ENCODE data around the gene TMEM232.
A peak's percentile ranks its signal among the peaks of the same experiment; 100 is the strongest.

Gene TMEM232

DNA sequence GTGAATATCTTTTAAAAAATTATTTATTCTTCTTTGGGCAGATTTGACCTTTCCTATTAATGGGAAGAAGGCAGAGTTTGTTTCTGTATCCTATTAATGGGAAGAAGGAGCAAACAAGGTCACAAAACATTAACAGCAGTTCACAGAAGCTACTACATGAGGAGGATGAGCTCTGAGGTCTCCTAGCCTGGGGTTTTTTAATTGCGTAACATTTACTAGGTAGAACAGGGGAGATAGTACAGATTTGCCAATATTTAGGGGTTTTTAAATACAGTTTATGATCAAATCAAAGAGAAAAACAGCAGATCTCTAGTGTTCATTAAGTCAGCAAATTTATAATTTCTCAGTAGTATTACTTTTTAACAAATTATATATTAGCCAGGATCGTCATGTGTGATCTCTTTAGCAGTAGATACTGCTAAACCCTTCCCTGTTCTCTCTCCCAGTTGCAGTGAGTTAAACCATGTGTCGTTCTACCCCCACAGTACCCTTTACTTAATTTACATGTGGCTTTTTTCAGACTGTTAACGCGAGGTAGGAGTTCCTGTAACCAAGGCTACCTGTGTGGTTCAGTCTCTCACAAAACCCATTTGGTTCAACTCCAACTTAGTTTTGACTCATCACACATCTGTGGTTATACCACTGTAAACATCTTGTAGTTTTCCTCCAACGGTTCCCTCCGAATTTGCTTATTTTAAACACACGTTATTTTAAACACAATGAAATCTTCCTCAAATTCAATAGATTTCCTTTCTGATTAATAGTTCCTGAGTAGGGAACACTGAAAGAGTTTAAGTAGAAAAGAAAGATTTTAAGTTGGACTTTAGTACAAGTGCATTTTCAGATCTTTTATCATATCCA, 25.7 kb upstream of the TMEM232 start:
- H3K27me3 ChIP-seq (ENCODE audit: control insufficient read depth, low read length), result no peaks in the 10 kb centered on the region
- H3K79me2 ChIP-seq (ENCODE audit: control insufficient read depth, low read length), result no peaks in the 10 kb centered on the region
- H3K4me2 ChIP-seq (ENCODE audit: low read length), result peak overlapping the region; percentile 22
- no peaks in the 10 kb centered on the region for H3K9me3 ChIP-seq (ENCODE audit: control insufficient read depth, insufficient read depth, low read length)
- H3K9me2 ChIP-seq (replicated peaks; ENCODE audit: control insufficient read depth, low read length), result no peaks in the 10 kb centered on the region
- TF ChIP-seq, protein P1, sequence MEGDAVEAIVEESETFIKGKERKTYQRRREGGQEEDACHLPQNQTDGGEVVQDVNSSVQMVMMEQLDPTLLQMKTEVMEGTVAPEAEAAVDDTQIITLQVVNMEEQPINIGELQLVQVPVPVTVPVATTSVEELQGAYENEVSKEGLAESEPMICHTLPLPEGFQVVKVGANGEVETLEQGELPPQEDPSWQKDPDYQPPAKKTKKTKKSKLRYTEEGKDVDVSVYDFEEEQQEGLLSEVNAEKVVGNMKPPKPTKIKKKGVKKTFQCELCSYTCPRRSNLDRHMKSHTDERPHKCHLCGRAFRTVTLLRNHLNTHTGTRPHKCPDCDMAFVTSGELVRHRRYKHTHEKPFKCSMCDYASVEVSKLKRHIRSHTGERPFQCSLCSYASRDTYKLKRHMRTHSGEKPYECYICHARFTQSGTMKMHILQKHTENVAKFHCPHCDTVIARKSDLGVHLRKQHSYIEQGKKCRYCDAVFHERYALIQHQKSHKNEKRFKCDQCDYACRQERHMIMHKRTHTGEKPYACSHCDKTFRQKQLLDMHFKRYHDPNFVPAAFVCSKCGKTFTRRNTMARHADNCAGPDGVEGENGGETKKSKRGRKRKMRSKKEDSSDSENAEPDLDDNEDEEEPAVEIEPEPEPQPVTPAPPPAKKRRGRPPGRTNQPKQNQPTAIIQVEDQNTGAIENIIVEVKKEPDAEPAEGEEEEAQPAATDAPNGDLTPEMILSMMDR (IDR thresholded peaks at IDR 0.05; ENCODE audit: low read depth, low read length, poor library complexity, severe bottlenecking), result no peak
- TF ChIP-seq EZH2phosphoT487 (IDR thresholded peaks at IDR 0.05; ENCODE audit: borderline replicate concordance, low read length), result no peak
- H3K4me1 ChIP-seq (ENCODE audit: control insufficient read depth, low read length), result peaks cover 30% of the 10 kb centered on the region
- H3F3A ChIP-seq (ENCODE audit: control insufficient read depth, insufficient read depth), result peaks cover 10% of the 10 kb centered on the region
- no peaks in the 10 kb centered on the region for H4K20me1 ChIP-seq (ENCODE audit: control insufficient read depth, insufficient read depth, low read depth, low read length)
- peak overlapping the region; percentile 11; the same call in 1 of the 2 replicates for H3K4me3 ChIP-seq (ENCODE audit: low read length)
- peak overlapping the region; percentile 41 for H3K27ac ChIP-seq (ENCODE audit: low read depth, low read length)
- peaks cover 63% of the 10 kb centered on the region for H3K36me3 ChIP-seq (ENCODE audit: control insufficient read depth, low read length)

DNA sequence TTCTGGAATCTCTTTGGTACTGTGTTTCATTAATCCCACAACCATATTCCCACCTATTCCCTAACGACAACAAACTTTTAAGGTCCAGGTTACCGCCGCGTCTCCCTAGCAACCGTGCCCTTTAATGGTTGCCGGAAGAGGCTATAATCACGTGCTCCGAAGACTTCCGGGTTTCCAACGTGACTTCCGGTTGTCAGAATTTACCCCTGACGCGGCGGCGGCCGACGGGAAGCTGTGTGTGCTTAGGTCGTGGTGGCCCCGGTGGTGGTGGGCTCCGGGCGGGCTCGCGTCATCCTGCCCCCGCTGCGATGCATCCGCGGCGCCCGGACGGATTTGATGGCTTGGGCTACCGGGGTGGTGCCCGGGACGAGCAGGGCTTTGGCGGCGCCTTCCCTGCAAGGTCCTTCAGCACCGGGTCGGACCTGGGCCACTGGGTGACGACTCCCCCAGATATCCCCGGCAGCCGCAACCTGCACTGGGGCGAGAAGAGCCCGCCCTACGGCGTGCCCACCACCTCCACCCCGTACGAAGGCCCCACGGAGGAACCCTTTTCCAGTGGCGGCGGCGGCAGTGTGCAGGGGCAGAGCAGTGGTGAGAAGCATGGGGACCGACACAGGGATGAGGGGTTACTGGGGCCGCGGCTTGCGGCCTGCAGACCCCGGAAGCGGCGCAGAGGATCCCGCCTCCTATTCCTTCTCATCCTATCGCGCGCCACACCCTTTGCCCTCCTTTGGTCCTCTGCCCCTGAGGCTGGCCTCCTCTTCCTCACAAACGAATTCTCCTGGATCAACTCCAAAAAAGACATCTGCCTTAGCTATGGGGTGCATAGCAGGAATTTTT, 12.6 kb upstream of the TMEM232 start, which contains the start of gene SLC25A46:
TSS of gene SLC25A46 (plus strand) at position 196 of the 840 bp plus-strand sequence. CDS start at position 309, 113 bp downstream.
- Histone ChIP-seq H3K27ac (ENCODE audit: low read depth, low read length) (peak within 1 kb of the TSS; percentile 52), H3K79me2 (ENCODE audit: control insufficient read depth, low read length) (peaks cover 44% of the 10 kb centered on the region), H3K27me3 (ENCODE audit: control insufficient read depth, low read length) (no peaks in the 10 kb centered on the region), H3F3A (ENCODE audit: control insufficient read depth, insufficient read depth) (no peaks in the 10 kb centered on the region), H3K9me3 (ENCODE audit: control insufficient read depth, insufficient read depth, low read length) (no peaks in the 10 kb centered on the region), H4K20me1 (ENCODE audit: control insufficient read depth, insufficient read depth, low read depth, low read length) (peaks cover 6% of the 10 kb centered on the region; the same call in 1 of the 2 replicates), H3K4me2 (ENCODE audit: low read length) (peak within 1 kb of the TSS; percentile 91), H3K36me3 (ENCODE audit: control insufficient read depth, low read length) (peaks cover 23% of the 10 kb centered on the region), H3K4me3 (ENCODE audit: low read length) (peak within 1 kb of the TSS; percentile 83), H3K4me1 (ENCODE audit: control insufficient read depth, low read length) (peaks cover 32% of the 10 kb centered on the region), H3K9me2 (replicated peaks; ENCODE audit: control insufficient read depth, low read length) (no peaks in the 10 kb centered on the region)
- TF ChIP-seq, protein P1 (IDR thresholded peaks at IDR 0.05; ENCODE audit: low read depth, low read length, poor library complexity, severe bottlenecking), result no peak
- TF ChIP-seq EZH2phosphoT487 (IDR thresholded peaks at IDR 0.05; ENCODE audit: borderline replicate concordance, low read length), result no peak

DNA sequence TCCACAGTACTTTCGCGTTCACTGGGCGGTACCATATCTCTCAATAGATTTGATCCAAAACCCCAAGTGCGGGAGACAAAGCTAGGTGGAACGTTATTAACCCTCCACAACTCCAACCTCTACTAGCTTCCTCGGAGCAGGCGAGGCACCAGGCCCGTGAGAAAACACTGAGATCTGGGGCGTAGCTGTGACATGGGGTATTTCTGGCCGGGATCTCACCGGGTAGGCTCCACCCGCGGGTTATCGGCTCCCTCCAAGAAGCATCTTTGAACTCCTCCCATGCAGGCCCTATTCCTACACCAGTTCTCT, 12.0 kb upstream of the TMEM232 start:
- H4K20me1 ChIP-seq (ENCODE audit: control insufficient read depth, insufficient read depth, low read depth, low read length), result peaks cover 6% of the 10 kb centered on the region; the same call in 1 of the 2 replicates
- H3K9me2 ChIP-seq (replicated peaks; ENCODE audit: control insufficient read depth, low read length), result no peaks in the 10 kb centered on the region
- H3K4me2 ChIP-seq (ENCODE audit: low read length), result peak overlapping the region; percentile 91
- H3K4me1 ChIP-seq (ENCODE audit: control insufficient read depth, low read length), result peaks cover 32% of the 10 kb centered on the region
- TF ChIP-seq, protein P1 (IDR thresholded peaks at IDR 0.05; ENCODE audit: low read depth, low read length, poor library complexity, severe bottlenecking), result no peak
- TF ChIP-seq EZH2phosphoT487 (IDR thresholded peaks at IDR 0.05; ENCODE audit: borderline replicate concordance, low read length), result no peak
- peaks cover 44% of the 10 kb centered on the region for H3K79me2 ChIP-seq (ENCODE audit: control insufficient read depth, low read length)
- H3K27me3 ChIP-seq (ENCODE audit: control insufficient read depth, low read length), result no peaks in the 10 kb centered on the region
- peak overlapping the region; percentile 83 for H3K4me3 ChIP-seq (ENCODE audit: low read length)
- H3K9me3 ChIP-seq (ENCODE audit: control insufficient read depth, insufficient read depth, low read length), result no peaks in the 10 kb centered on the region
- no peaks in the 10 kb centered on the region for H3F3A ChIP-seq (ENCODE audit: control insufficient read depth, insufficient read depth)
- peaks cover 19% of the 10 kb centered on the region for H3K36me3 ChIP-seq (ENCODE audit: control insufficient read depth, low read length)
- 0 out of 2 replicates have a peak overlapping the region, but pooled peaks have one; percentile 18 for H3K27ac ChIP-seq (ENCODE audit: low read depth, low read length)
